Stimulated activated CD4-positive, alpha-beta T cell treated with anti-CD3 and anti-CD28 coated beads, Interleukin-1b, Interleukin-23, amount 100 ng/mL, for 4 hours (primary cell): ENCODE results near the gene FYB1.

Experiments
- DNase-seq, 2 donors: peaks; one replicate each; pipeline ENCODE4 v3.0.0-alpha.2; 2020; ENCODE audit warnings: low read depth in 2 of 2

FYB1 gene

DNA sequence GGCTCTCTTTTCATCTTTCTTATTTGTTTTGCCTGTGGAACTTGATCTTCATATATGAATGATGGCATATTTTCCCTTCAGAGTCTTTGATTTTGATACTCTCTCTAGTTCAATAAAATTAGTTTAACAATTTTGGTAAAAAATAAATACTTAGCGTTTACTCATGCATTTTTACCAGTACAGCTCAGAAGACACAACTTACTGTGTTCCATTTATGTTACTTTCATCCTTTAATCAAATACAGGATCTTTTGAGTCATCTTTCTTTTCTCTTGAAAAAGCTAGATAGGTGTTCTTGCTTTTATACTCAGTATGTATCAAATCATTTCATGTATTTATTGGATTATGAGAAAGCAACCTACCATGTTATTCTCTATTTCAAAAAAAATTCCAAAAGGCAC, 98.0 kb downstream of the FYB1 start:
- no peak for DNase-seq

DNA sequence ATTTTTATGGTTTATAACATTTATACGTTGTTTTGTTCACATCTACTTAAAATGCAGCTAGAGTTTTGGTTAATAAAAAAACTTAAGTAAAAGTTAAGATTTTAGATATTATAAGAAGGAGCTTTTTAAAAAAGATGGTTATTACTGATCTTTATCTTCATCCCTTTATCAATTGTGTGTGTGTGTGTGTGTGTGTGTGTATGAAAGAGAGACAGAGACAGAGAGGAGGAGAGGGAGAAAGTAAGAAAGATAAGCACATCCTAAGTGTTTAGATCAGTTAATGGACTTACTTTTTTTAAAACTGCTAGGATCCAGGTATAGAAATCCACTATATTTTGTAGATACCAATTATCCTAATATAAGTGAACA, 99.3 kb downstream of the FYB1 start:
- no peak for DNase-seq

DNA sequence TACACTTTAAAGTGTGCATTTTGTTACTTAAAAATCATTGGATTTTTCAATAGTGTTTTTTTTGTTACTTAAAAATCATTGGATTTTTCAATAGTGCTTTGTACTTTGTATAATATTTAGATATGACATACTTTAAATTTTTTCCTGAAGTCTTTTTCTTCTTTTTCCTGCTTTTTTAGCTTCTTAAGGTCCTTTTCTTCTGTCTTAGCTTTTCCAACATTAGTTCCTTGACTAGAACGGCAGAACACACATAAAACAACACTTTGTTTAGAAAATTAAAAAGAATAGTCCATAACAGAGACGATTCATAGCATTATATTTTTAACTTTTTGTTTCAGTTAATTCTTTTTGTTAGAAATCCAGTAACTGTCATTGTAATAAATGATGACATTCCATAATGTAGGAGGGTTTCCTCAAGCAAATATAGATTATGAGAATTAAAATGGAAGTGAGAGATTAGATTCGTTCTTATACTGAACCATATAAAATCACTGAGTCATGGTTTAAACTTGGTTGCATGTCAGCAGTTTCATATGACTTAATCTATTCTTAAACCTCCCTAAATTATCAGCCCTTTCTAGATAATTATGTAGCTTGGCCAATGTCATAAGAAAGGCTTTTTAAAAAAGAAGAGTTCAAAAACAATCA, 99.8 kb downstream of the FYB1 start:
- DNase-seq = no peak

DNA sequence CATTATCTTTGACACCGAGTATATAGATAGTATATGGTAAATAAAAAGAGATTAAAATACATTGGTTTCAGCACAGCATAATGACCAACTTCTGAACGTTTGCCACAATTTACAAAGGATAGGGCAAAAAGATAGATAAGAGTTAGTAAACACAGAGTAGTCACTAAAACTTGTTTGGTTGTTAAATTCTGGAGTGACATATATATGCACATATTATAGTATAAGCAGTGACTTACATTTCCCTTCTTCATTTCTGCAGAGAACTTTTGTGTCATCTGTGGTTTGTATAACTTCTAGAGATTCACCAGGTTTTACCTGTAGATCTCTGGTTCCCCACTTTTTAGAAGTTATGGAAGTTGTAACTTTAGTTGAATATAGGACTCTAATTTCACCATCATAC, 100.7 kb downstream of the FYB1 start:
- no peak for DNase-seq

DNA sequence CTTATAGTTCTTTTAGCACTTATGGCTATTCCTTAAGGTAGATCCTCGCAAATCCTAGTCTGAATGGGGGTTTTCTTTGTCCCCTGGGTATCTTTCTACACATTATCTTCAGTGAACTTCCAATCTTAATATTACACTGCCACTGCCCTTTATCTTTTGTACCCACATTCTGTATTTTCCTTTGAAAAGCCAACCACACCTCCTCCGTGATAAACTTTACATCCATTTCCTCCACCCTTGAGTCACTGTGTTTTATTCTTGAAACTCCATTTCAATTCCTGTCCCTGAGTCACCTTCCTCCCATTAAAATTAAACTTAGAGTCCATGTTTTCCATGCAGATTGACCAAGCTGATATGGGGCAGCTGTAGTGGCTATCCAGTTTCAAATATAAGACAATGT, 102.0 kb downstream of the FYB1 start:
- DNase-seq = no peak

DNA sequence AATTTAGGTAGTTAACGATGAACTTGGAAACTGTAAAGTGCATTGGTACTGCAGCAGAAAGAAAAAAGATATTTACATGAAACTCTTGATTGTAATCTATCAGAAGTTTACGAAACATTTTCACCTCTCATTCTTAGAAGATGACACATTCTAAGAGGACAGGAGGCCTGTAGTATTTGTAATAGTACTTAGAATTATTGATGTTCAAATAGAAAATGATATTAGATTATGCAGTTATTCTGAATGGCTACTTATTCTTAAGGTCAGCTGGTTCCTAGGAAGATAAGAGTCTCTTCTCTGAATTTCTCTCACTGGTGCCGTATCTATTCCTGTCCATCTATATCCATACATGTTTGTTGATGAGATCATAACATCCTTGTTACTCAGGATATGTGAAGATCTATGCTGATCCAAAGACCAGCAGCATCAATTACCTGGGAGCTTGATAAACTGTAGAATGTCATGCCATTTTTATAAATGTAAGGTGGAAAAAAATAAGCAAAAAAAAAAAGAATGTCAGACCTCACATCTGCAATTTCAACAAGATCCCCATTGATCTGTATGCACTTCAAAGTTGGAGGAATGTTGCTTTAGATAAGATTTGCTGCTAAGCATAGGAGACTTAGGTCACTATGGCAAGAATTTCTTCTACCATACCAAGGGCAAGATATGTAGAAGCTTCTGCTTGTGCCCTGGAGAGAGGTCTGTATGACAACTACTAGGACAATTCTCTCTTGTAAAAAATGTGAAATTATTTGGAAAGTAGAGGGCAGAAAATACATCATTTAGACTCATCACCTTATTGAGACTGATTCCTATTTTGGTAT, 102.8 kb downstream of the FYB1 start:
- no peak for DNase-seq

DNA sequence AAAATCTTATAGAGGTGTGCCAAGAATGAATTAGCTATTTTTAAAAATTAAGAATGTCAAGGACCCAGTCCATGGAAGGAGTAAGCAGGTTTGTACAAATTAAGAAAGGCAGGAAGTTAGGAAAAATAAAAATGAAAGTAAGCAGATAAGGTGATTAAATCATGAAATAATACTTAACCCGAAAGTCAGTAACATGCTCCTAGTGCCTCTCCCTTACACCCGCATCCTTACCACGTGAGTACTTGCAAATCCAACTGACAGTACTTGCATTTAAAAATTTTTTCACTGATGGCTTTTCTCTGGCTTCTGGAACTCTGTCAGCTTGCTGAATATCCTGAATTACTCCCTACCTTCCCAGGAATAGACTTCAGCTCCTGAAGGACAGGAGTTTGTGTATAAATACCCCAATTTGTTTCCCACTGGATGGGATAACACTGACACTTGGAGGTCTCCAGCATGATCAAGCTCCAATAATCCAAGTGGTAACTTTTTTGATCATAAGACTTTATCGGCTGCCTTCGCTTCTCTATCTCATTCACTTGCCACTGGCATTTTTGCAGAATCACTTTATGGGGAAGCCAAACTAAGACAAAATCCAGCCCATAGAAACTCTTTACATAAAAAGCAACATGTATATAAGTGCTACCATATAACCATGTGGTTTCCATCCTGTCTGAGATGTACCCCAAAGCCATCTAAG, 103.6 kb downstream of the FYB1 start:
- DNase-seq = no peak

DNA sequence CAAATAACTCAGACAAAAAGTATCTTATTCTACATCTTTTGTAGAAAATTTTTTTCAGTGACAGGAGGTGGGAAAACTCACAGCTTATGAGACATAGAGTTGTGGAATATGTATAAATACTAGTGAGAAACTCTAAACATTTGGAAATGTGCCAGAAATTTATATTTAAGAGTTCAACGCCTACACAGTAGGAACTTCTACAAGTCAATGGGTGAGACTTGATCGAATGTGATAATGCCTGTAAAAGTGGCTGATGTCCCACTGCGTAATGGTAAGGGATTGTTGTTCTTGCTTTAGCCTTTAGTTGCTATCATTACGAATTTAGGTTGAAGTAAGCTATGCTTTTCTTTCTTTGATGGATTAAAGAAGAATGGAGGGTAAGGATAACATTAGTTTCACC, 105.2 kb downstream of the FYB1 start:
- no peak for DNase-seq

DNA sequence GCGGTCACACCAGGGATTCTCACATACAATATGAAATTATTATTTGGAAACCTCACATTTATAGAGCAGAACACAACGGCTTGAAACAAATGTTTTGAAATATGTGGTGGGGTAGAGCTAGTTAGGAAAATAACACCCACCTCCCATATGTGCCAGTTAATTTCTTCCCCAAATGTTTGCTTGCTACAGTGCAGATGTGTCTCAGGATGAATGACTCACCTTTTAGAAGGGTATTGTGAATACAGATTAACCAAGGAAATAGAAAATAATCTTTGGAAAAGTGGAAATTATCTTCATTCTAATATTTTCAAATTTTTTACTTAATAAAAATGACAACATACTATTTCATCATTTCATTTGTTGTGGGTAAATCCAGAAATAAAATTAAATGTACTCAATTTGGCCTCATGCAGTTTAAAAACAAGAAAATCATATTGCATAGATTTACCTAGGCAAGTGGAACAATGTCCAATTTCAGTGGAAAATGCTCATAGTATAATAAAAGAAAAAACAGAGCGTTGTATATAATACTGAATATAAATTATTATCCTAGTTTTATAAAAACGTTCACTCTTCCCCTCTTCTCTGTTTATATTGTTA, 105.9 kb downstream of the FYB1 start:
- no peak for DNase-seq

DNA sequence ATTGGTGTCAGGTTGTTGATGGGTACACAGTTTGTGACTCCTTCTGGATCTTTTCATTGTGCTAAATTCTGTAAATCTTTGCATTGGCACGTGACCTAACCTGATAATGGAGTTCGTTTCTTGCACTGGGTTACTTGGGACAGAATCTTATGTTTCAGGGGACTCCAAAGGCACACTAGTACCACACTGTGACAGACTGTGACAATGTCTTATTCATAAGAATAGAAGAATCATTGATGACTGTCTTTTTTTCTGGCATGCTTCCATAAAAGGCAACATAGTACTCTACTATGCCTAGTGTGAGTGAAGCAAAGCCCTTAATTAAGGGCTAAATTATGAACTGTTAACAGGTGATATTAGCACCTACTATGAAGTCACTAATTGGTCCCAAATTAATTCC, 109.8 kb downstream of the FYB1 start:
- no peak for DNase-seq

DNA sequence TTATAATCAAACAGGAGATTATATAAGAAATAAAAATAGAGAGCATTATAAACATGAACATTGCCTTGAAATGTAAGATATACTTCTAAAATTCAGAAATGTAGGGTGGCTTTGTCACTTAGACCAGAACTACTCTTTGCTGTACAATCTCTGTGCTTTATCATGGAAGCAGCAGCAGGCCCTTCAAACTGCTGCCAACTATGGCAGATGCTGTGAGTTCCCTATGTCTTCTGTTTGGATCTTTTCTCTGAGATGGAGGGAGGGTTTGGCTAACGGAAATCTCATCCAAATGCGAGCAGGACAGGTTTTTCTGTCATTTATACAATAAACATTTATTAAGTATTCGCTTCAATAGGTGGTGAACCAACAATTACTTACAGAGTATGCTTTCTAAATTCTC, 110.4 kb downstream of the FYB1 start:
- no peak for DNase-seq

DNA sequence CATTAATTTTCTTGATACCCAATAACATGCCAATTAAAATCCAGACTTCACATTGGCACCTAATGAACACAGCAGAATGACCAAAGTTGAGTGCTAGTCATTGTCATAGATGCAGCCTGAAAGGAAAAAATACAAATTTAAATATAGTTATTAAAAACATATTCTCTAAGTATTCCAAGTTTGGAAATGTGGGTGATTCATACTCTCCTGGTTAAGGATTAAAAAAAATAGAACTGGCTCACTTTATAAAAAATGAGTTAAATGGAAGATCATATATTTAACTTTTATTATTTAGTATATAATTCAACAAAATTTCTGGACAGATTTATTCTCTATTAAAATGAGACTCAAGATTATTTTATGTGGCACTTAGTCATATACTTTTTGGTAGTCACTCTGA, 112.0 kb downstream of the FYB1 start:
- no peak for DNase-seq

DNA sequence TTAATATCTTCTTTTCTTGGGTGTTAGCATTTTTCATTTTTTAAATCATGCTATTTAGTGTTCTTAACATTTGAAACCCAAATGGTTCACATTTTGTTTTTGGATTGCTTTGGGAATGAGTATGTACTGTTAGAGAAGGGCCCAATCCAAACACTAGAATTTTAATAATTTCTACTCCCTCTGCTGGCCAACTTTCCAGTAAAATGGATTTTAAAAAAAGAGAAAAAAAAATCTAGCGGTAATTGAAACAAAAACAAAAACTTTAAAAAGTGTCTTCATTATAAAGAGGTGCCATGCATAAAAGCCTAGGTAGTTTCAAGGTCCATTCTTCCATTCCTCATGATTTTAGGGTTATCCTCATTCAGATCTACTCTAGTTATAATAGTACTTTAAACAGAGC, 113.0 kb downstream of the FYB1 start:
- DNase-seq = no peak

DNA sequence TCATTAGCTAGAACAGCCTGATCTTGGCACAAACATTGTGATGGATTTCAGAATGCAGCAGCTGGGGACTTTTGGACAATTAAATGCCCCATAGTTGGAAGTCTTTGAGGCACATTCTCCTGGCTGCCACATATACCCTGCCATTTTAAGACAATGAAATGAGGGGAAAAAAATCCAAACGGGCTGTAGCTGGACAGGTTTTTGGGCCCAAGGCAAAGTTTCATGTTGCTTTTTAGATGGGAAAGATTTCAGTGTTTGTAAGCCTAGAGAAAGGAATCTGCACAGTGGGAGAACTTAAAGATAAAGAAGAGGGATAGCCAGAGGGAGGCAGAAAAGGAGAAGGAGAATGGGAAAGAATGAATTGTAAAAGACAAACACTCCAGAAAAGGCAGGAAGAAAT, 115.1 kb downstream of the FYB1 start:
- no peak for DNase-seq

DNA sequence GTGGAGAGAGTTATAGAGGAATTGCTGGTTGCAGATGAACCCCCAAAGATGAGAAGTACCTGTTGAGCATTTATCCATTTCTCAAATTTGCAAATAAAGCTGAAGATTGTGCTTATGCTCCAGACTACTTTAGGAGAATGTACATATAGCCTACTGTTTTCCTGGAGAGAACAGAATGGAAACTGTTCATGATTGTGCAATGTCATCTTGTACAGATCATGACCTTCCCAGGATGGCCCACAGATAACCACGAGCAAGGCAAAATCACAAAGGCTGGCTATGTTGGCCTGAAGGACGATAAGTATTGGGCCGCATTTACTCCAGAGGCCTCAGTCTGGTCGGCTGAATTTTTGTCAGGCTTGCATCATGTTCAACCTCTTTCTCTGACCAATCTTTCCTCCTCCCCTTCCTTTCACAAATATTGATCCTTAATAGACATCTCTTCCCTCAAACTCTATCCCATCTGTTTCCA, 116.6 kb downstream of the FYB1 start:
- DNase-seq = no peak

DNA sequence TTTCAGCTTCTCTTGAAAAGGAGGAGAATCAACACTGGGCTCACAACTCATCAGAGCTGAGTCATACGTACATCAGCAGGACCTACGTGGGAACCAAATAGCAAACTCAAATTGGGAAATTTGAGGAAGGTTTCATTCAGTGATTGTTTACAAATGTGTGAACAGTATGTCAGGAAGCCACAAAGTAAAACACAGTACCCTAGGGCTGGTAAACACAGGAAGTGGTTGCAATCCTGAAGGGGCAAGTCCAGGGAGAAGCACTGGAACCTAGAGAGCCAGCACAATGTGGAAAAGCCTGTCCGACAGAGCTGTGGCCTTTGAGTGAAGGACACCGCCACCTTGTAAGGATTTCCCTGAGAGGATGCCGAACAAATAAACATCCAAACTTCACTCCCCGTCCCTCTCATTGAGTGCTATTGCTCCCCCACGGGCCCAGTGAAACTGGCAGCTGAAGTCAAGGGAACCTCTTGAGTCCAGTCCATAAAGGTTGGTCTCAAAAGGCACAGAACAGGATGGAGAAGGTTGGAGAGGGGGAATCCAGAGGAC, 118.4 kb downstream of the FYB1 start:
- DNase-seq = no peak

DNA sequence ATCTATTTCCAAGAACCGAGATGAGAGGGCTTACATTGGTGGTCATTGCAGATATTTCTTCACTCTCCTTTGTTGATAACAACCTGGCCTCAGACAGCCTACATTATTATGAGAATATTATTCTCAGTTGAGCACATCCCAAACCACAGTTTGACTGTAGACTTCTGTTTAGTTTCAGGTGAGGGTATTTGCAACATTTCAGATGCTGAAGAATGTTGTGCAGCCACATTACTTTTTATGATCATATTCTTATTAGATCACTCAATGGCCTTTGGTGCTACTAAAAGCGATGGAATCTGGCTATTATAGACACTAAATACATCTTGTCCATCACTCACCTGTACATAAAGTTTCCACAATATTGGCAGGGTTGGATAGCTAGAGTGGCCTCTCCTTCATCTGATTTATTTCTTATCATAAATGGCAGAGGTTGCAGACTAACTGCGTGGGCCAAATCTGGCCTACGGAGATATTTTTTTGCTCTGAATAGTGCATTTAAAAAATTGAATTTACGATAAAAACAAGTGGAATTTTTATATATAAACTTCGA, 119.0 kb downstream of the FYB1 start:
- no peak for DNase-seq

DNA sequence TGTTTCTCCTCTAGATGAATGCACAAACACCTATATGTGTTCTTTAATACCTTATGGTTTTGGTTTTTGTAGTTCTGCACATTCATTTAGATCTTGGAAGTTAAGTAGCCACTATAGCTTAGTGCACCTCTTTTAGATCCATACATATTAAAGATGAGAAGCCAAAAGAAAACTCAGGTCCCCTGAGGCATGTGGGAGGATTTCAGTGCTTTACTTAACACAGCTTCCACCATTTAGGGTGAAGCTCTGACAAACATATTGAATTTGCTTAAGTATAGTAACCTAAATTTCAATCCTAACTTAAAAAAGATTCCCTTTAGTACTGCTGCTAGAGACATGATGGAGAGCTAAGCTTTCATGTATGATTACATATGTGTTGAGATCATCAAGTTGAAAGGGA, 119.5 kb downstream of the FYB1 start:
- DNase-seq = no peak

DNA sequence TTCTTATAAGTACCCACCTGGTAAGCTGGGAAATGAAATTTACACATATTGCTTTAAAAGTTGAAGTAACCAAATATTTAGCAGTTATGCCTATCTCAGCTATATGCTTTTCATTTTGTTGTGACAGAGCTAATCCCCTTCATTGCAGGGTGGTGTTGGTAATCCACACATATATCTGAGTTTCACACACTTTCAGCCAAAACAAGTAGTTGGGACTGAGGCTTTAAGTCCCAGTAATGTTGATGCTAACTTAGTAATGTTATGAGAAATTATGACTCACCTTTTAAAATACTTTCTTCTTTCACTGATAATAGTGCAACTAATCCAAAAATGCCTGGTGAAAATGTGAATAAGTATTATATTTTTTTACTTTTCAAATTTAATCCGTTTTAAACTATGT, 126.0 kb downstream of the FYB1 start:
- DNase-seq = no peak

DNA sequence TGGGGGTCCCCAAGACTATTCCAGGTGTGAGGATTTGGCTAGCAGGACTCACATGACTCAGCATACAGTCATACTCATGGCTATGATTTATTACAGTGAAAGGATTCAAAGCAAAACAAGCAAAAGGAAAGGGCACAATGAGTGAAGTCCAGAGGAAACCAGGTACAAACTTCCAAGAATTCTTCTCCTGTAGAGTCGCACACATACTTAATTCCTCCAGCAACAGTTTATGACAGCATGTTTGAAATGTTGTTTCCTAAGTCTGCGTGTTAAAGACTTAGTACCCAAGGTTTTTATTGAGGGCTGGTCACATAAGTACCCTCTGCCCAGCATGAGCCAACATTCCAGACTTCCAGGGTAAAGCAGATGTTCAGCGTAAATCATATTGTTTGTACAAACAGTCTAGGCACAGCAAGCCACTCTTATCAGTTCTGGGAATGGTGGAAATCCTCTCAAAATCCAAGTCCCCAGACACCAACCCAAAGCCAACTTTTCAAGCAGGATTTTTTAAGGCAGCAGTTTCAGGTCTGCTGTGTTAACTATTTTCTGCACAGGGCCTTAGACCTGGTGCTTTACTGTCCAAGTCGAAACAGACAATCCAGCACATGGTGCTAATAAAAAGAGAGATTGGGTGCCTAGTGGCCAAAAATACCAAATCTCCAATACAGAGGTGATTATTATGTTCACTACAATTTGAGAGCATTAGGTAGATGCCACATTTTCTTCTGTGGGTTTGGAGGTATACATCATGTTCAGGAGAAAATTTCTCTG, 126.6 kb downstream of the FYB1 start:
- DNase-seq = no peak

DNA sequence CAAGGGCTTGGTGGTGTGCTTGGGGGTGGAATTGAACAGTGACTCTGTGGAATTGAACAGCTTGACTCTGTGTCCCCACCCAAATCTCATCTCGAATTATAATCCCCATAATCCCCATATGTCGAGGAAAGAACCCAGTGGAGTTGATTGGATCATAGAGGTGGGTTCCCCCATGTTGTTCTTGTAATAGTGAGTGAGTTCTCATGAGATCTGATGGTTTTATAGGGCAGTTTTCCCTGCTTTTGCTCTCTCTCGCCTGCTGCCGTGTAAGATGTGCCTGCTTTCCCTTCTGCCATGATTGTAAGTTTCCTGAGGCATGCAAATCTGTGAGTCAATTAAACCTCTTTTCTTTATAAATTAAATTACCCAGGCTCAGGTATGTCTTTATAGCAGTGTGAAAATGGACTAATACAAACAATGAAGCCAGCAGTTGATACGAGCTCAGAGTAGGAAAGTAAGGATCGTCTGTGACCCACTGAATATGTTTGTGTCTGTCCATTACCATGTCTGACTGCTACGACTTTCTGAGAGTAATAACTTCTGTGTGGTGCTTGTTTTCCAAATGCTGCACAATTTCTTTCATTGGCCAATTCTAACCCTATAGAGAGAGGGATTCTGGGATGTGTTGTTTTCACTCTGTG, 127.3 kb downstream of the FYB1 start:
- no peak for DNase-seq
